GM19025 (cell line): ENCODE measurements around the gene IGDCC3.
A peak's percentile ranks its signal among the peaks of the same experiment; 100 is the strongest.

ENCODE experiments used
- ATAC-seq: cut with Tn5 transposase; IDR thresholded peaks from one replicate; pipeline ENCODE4 v1.9.1; 2021; ENCODE audit warnings: mild to moderate bottlenecking, low read depth, moderate library complexity; ENCODE audit not compliant: unreplicated experiment

Gene IGDCC3

DNA sequence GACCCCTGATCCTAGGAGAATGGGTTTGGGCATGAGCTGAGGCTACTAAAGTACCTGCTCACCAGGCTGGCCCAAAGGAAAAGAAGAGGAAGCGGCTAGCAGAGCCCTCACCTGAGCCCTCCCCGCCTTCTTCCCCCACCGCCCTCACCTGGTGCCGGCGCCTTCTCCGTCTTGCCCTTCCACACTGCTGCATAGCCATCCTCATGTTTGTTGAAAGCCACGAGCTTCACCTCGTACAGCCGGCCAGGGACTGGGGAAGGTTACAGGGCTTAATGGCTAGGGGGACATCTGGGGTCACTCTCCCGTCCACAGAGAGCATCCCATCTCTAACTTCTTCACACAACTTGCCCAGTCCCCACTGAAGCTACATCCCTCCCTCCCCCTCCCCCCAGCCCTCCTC, 13.9 kb upstream of the IGDCC3 start:
- no peak for ATAC-seq

GRCh38 chr15:65390447-65390846, 12.6 kb upstream of the IGDCC3 start:
- no peak for ATAC-seq

GRCh38 chr15:65389226-65389625, 11.4 kb upstream of the IGDCC3 start:
- no peak for ATAC-seq

- no peak for ATAC-seq
These were observed 10.7 kb upstream of the IGDCC3 start for GRCh38 chr15:65388306-65389080.

GRCh38 chr15:65386886-65387285, 9.1 kb upstream of the IGDCC3 start:
- ATAC-seq: no peak

GRCh38 chr15:65386376-65386775, 8.6 kb upstream of the IGDCC3 start:
- no peak for ATAC-seq

- no peak for ATAC-seq
These were observed 8.1 kb upstream of the IGDCC3 start for GRCh38 chr15:65385870-65386258.

- ATAC-seq: peak; percentile 51
These were observed 7.4 kb upstream of the IGDCC3 start for GRCh38 chr15:65384895-65385869.

- ATAC-seq: no peak
These were observed 6.7 kb upstream of the IGDCC3 start for GRCh38 chr15:65384505-65384894.

DNA sequence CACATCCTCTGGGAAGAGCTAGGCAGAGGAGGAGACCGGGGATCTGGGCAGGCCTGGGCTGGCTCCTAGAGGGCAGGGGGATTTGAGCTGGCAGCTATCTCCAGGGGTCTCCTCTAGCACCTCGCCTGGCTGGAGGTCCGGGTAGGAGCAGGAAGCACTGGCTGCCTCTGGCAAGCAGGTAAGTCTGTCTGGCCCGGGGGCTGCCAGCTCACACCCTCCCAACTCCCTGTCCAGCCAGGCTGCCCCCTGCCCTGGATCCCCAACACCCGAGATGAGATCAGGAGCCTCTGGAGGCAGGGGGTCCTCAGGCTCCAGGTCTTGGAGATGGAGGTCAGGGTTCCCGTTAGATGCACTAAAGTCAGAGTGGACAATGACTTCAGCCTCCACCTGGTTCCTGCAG, 6.2 kb upstream of the IGDCC3 start:
- ATAC-seq: no peak

DNA sequence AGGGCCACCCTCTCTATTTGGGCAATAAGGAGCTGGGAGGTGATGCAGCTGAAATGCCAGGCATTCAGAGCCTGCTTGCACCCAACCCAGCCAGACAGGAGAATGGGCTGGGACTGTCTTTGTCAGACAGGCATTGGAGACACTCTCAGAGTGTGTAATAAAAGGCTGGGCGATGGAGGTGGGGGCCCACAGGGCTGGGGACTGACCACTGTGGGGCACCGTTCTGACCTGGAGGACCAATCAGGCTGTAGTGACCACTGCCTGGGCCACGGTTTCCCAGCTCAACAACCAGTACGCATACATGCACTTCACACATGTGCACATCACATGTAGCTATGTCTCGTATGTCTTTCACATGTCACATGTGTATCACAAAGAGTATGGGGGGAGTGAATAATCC, 5.7 kb upstream of the IGDCC3 start:
- no peak for ATAC-seq

- ATAC-seq: no peak
These were observed 5.1 kb upstream of the IGDCC3 start for GRCh38 chr15:65382921-65383320.

DNA sequence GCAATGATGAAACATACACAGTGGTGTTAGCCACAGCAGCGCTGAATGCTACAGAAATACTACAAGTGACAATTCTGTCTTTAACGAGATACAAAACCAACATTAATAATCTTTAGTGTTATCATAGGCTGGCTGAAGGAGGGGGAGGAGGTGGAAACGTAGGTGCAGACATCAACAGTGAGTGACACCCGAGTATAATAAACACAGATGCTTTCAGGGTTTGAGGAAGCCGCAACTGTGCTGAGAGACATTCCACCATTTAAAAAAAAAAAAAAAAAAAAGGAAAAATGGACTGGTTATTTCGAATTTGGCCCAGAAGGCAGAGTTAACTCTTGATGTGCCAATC, 4.3 kb upstream of the IGDCC3 start:
- ATAC-seq: no peak

DNA sequence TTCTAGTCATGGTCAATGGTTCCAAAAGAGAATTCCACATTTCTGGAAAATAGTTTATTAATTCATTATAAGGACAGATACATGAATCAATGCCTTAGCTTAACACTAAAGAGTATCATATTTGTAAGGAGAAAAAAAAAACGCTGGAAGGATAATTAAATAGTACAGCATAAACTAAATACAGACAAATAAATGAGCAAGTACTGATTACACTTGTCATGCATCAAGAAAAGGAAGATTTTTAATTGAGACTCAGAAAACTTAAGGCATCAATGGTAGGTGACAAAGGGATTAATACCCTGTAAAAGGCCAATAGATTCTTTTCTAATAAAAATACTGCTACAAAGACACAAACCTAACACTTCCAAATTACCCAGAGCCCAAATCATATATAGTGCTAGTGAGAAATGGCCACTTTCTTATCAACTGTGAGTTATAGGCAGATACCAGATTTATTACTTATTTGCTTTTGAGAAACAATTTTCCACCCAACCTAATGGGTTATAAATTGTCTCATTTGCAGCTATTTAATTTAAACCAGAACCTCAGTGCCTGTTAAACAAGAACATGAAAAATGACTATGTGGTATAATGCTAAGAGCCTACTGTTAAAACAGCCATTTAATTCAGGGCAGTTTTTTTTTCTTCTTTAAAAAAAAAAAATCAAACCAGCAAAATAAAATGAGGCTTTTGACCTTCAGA, 3.8 kb upstream of the IGDCC3 start:
- no peak for ATAC-seq

DNA sequence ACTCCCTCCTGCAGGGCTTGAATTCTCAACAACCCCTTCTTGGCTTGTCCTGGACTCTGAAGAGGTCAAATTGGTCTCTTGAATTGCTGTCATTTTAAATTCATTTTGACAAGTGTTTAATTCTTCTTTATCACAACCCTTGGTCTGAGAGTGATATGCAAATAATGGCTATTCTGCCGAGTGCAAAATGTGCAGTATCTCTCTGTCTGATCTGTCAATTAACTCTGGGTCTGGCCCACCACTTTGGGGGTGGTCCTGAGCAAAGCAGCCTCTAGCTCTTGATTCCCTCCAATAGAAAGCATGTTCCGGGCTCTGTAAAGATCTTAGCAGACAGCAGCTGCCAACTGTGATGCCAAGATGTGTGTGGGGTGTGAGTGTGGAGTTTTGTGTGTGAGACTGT, 2.2 kb upstream of the IGDCC3 start:
- ATAC-seq: no peak

- ATAC-seq: no peak
These were observed 462 bp downstream of the IGDCC3 start for GRCh38 chr15:65377105-65377975.

GRCh38 chr15:65376767-65377104, 1.1 kb downstream of the IGDCC3 start:
- ATAC-seq: no peak

GRCh38 chr15:65375871-65376607, 1.8 kb downstream of the IGDCC3 start:
- no peak for ATAC-seq

GRCh38 chr15:65374821-65375401, 2.9 kb downstream of the IGDCC3 start:
- ATAC-seq: no peak
